Measurements from ENCODE around the gene LRRC8D.

GRCh38 chr1:89779151-89779940 is 41.5 kb upstream of the LRRC8D start:
- TF ChIP-seq CTCF (IDR thresholded peaks at IDR 0.05): no peak
- no peak for TF ChIP-seq POLR2A (IDR thresholded peaks at IDR 0.05)

Data from heart left ventricle (tissue), 13 donors.